H1 (cell line): ENCODE results near the gene CASQ1.

Experiments
- BACH1 ChIP-seq: IDR thresholded peaks from 2 replicates; pipeline ENCODE4 v1.6.1; 2012; ENCODE audit warnings: low read length, improper control_type of control experiment
- CEBPB ChIP-seq: IDR thresholded peaks from 2 replicates; pipeline ENCODE4 v1.6.1; 2012; ENCODE audit warnings: low read depth, low read length
- CREB1 ChIP-seq: IDR thresholded peaks from 2 replicates; pipeline ENCODE4 v1.6.1; 2012; ENCODE audit warnings: inconsistent platforms
- CTCF ChIP-seq, 3 experiments: IDR thresholded peaks; 1 replicate in 2 of 3; 2 replicates in 1 of 3; pipeline versions ENCODE4 v1.5.1 to v1.6.1; 2011; ENCODE audit warnings: low read length in 3 of 3, mild to moderate bottlenecking in 3 of 3, inconsistent platforms in 2 of 3, low read depth in 1 of 3, moderate library complexity in 1 of 3; ENCODE audit not compliant: insufficient read depth in 1 of 3; ENCODE audit errors: control extremely low read depth in 1 of 3
- EZH2 ChIP-seq: fragments of 200-600 bp; sonication (generic); IDR thresholded peaks from 2 replicates; pipeline ENCODE4 v1.7.1; 2012; ENCODE audit warnings: low read depth, mild to moderate bottlenecking, moderate library complexity, low read length, inconsistent platforms; ENCODE audit not compliant: severe bottlenecking
- HDAC6 ChIP-seq: IDR thresholded peaks from one replicate; pipeline ENCODE4 v1.7.1; 2012; ENCODE audit warnings: low read depth, mild to moderate bottlenecking, inconsistent platforms, low read length, moderate library complexity
- JUND ChIP-seq: IDR thresholded peaks from 2 replicates; pipeline ENCODE4 v1.6.1; 2011; ENCODE audit warnings: mild to moderate bottlenecking, improper control_type of control experiment, low read length
- POLR2AphosphoS5 ChIP-seq: IDR thresholded peaks from 2 replicates; pipeline ENCODE4 v1.6.1; 2011; ENCODE audit warnings: low read depth, low read length
- SIN3A ChIP-seq, 2 experiments: IDR thresholded peaks in 1 of 2; conservative IDR thresholded peaks in 1 of 2; 2 replicates each; pipeline ENCODE4 v1.6.1; 2011 to 2012; ENCODE audit warnings: low read length in 2 of 2, improper control_type of control experiment in 1 of 2, low read depth in 1 of 2, mild to moderate bottlenecking in 1 of 2

GRCh38 chr1:160177231-160177630, 13.1 kb upstream of the CASQ1 start:
- no peak for TF ChIP-seq CEBPB
- TF ChIP-seq CTCF (IDR thresholded peaks at IDR 0.05; ENCODE audit: control extremely low read depth in 1 of 3, insufficient read depth in 1 of 3, low read depth in 1 of 3, low read length in 3 of 3), result no peak
- TF ChIP-seq BACH1, result no peak
- TF ChIP-seq HDAC6, result no peak
- no peak for TF ChIP-seq CREB1
- no peak for TF ChIP-seq EZH2
- TF ChIP-seq POLR2AphosphoS5, result no peak
- TF ChIP-seq SIN3A (conservative IDR thresholded peaks at IDR 0.05 in 1 of 2, IDR thresholded peaks at IDR 0.05 in 1 of 2; ENCODE audit: low read depth in 1 of 2, low read length in 2 of 2), result no peak
- TF ChIP-seq JUND, result no peak
